Pons (tissue), 1 donor: ENCODE data around the gene PLEKHJ1.

Experiments
- DNase-seq: peaks from one replicate; pipeline ENCODE4 v3.0.0-alpha.2; 2016; ENCODE audit warnings: low spot score

The PLEKHJ1 gene

GRCh38 chr19:2269244-2270156 lies 33.4 kb upstream of the PLEKHJ1 start:
- DNase-seq, result peak; percentile 95

- DNase-seq, result no peak
These were observed 32.7 kb upstream of the PLEKHJ1 start for GRCh38 chr19:2268861-2269243.

- no peak for DNase-seq
These were observed 32.3 kb upstream of the PLEKHJ1 start for GRCh38 chr19:2268480-2268830.

GRCh38 chr19:2266183-2266993 lies 30.3 kb upstream of the PLEKHJ1 start:
- DNase-seq, result peak; percentile 82

- DNase-seq, result no peak
These were observed 25.5 kb upstream of the PLEKHJ1 start for GRCh38 chr19:2261438-2262172.

- DNase-seq, result no peak
These were observed 24.2 kb upstream of the PLEKHJ1 start for GRCh38 chr19:2260341-2260805.

- no peak for DNase-seq
These were observed 23.2 kb upstream of the PLEKHJ1 start for GRCh38 chr19:2259336-2259735.

- DNase-seq, result no peak
These were observed 20.0 kb upstream of the PLEKHJ1 start, which contains the start of gene JSRP1 for GRCh38 chr19:2255982-2256685. Gene JSRP1 (minus strand): TSS chr19:2256417. CDS start chr19:2255314, 1,103 bp downstream.

GRCh38 chr19:2255112-2255845 lies 19.1 kb upstream of the PLEKHJ1 start:
- no peak for DNase-seq

- DNase-seq, result no peak
These were observed 18.1 kb upstream of the PLEKHJ1 start for GRCh38 chr19:2254064-2254872.

- no peak for DNase-seq
These were observed 17.3 kb upstream of the PLEKHJ1 start for GRCh38 chr19:2253106-2254063.

GRCh38 chr19:2252797-2253105 lies 16.6 kb upstream of the PLEKHJ1 start:
- DNase-seq, result no peak

- DNase-seq, result no peak
These were observed 16.1 kb upstream of the PLEKHJ1 start for GRCh38 chr19:2252055-2252796.

GRCh38 chr19:2251106-2252054 lies 15.3 kb upstream of the PLEKHJ1 start:
- DNase-seq, result no peak

GRCh38 chr19:2250766-2251105 lies 14.6 kb upstream of the PLEKHJ1 start:
- DNase-seq, result no peak

GRCh38 chr19:2249880-2250765 lies 14.0 kb upstream of the PLEKHJ1 start:
- no peak for DNase-seq
